GM06990 (cell line): ENCODE measurements around the gene RPL36.
"Not testable (repeated sequence)": the region's sequence is repeated elsewhere in the genome, so short reads cannot be mapped to it uniquely, and the experiment has no call there.

Source experiments
- DNase-seq: peaks from one replicate; pipeline ENCODE4 v3.0.0-alpha.2; 2011; ENCODE audit not compliant: insufficient read length; ENCODE audit errors: extremely low read depth
- H3K27me3 ChIP-seq: replicated peaks from 2 replicates; pipeline ENCODE4 v1.6.0; 2011; ENCODE audit warnings: low read length; ENCODE audit not compliant: control insufficient read depth, insufficient read depth
- H3K36me3 ChIP-seq: 2 replicates; pipeline ENCODE4 v1.5.1; 2011; ENCODE audit warnings: low read length; ENCODE audit not compliant: control insufficient read depth, insufficient read depth
- H3K4me3 ChIP-seq: replicated peaks from 2 replicates; pipeline ENCODE4 v1.5.1; 2011; ENCODE audit warnings: low read depth, mild to moderate bottlenecking, control low read depth, low read length
- TF ChIP-seq, protein P1 (sequence below): IDR thresholded peaks from 2 replicates; pipeline ENCODE4 v1.5.1; 2011; ENCODE audit warnings: low read length, control low read depth, mild to moderate bottlenecking, inconsistent platforms; ENCODE audit not compliant: insufficient read depth, poor library complexity, severe bottlenecking

RPL36 gene

DNA sequence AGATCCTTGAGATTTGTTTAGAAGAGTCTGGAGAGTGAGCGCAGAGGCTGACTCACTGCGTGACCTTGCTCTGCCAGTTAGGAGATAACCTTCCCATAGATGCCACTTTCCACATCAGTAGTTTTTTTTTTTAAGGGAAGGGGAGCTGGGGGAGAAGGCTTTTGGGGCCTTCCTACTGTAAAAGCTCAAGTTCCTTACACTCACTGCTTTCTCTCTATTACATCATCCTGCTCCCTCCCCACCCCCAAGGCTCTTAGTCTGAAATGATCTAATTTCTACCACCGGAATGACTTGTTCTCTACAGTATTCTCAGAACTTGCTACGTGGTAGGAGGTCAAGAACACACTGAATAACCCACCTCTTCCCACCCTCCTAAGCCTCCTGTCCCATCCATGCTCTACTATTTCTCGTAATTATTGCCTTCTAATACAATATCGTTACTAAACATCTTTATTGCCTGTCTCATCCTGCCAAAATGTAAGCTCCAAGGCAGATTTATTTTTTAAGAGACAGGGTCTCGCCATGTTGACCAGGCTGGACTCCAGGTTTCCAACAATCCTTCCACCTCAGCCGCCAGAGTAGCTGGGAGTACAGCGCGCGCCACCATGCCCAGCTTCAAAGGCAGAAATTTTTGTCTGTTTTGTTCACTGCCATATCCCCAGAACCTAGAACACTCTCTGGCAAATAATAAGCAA, 28.6 kb downstream of the RPL36 start:
- Histone ChIP-seq H3K36me3 (no peaks in the 10 kb centered on the region; the same call in 1 of the 2 replicates), H3K27me3 (no peaks in the 10 kb centered on the region), H3K4me3 (peak overlapping the region; percentile 88)
- TF ChIP-seq, protein P1, sequence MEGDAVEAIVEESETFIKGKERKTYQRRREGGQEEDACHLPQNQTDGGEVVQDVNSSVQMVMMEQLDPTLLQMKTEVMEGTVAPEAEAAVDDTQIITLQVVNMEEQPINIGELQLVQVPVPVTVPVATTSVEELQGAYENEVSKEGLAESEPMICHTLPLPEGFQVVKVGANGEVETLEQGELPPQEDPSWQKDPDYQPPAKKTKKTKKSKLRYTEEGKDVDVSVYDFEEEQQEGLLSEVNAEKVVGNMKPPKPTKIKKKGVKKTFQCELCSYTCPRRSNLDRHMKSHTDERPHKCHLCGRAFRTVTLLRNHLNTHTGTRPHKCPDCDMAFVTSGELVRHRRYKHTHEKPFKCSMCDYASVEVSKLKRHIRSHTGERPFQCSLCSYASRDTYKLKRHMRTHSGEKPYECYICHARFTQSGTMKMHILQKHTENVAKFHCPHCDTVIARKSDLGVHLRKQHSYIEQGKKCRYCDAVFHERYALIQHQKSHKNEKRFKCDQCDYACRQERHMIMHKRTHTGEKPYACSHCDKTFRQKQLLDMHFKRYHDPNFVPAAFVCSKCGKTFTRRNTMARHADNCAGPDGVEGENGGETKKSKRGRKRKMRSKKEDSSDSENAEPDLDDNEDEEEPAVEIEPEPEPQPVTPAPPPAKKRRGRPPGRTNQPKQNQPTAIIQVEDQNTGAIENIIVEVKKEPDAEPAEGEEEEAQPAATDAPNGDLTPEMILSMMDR, result no peak
- DNase-seq, result peak; percentile 41

DNA sequence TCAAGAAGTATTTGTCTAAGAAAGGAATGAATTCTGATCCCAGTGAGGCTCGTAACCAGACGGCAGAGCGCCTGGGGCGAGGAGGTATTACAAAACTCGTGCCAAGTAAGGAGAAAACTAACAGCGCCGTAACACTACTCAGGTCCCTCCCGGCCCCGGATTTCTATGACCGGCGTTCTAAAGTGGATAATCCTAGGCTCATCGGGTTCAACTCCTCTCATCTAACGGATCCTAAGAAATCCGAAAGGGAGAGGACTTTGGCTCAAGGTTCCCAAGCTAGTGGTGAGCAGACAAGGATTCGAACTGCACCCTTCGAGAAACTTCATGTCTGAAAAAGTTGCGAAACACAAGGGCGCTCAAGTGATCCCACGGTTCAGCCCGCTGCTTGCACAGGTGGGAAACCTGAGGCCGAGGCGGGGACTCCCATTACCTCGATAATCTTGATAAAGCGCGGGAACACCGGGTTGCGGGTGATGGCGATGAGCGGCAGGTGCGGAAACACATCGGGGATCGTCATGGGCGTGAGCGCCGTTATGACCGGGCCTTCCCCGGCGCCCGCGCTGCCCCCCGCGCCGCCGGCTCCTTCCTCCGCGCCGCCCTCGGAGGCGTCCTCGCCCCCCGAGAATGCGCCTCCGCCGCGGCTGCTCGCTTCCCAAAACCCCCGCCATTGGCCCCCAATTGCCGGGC, 29.3 kb downstream of the RPL36 start:
- no peak for DNase-seq
- Histone ChIP-seq H3K27me3 (no peaks in the 10 kb centered on the region), H3K36me3 (no peaks in the 10 kb centered on the region; the same call in 1 of the 2 replicates), H3K4me3 (peak overlapping the region; percentile 88)
- TF ChIP-seq, protein P1, result no peak

DNA sequence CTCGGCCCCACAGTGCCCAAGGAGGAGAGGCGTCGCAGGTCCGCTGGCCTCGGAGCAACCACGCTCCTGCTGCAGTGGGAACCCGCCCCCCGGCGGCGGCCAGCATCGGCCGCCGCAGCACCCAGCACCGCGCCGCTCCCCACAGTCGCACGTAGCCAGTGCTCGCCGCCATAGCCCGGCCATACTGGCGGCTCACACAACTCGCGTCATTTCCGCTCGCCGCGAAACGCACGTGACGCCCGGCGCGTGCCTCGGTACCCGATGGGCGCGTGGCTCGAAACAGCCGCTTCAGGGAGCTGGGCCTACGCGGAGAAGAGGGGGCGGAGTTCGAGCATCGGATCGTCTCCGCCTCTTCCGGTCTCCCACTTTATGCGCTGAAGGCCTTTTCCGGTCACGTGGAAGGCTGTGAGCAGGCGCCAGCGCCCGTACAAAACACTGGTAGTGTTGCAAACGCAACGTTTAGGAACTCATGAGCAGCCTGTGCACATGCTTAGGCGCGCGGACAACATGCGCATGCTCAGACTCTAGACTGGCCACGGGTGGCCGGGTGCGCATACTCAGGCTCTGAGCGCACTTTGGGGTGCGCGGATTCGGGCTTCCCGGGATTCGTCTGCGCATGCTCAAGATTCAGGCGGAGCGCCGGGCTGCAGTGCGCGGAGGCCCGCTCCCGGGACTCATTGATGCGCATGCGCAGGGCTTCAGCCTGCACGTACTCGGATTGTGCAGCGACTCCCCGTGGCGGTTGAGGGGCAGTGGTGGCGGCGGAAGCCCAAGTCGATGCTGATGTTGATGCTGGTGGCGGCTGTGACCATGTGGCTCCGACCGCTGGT, 30.1 kb downstream of the RPL36 start, which contains the start of the genes CATSPERD and LONP1:
Gene CATSPERD (plus strand): TSS at position 677 of the 830 bp plus-strand sequence. CDS start 101 bp downstream, at position 778.
Gene LONP1 (minus strand): TSS at position 186 of the 830 bp plus-strand sequence. CDS start 14 bp downstream, at position 172.
- peak within 1 kb of the TSS; percentile 88 for H3K4me3 ChIP-seq
- TF ChIP-seq, protein P1, result peak; percentile 93
- no peaks in the 10 kb centered on the region; the same call in 1 of the 2 replicates for H3K36me3 ChIP-seq
- H3K27me3 ChIP-seq, result no peaks in the 10 kb centered on the region
- peak; percentile 98 for DNase-seq

DNA sequence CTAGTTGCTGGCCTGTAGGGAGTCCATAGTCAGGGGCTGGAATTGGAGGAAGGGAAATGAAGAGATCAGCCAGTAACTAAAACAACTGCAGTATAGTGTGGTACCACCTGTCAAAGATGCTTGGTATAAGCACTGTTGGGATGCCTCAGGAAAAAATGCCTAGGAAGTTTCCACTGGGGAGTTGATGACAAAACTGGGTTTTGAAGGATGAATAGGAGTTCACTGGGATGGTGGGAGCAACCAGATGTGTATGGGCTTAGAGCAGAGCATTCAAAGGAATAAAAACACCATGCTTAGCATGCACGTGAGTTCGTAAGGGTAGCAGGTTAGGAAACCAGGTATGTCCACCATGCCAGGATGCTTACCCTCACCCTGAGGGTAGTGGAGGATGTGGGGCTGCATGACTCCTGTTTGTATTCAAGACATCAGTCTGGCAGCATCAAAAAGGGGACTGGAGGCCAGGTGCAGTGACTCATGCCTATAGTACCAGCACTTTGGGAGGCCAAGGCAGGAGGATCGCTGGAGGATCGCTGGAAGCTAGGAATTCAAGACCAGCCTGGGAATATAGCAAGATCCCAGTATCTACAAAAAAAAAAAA, 37.5 kb downstream of the RPL36 start:
- no peak overlapping the region for H3K4me3 ChIP-seq
- DNase-seq, result no peak
- H3K27me3 ChIP-seq, result no peaks in the 10 kb centered on the region

GRCh38 chr19:5733172-5733571, 43.1 kb downstream of the RPL36 start:
- not testable (repeated sequence) for H3K27me3 ChIP-seq, H3K4me3 ChIP-seq, DNase-seq, H3K36me3 ChIP-seq

More for the DNA sequence above, 37.5 kb downstream of the RPL36 start:
- no peaks in the 10 kb centered on the region for H3K36me3 ChIP-seq
- TF ChIP-seq, protein P1, result no peak
